ENCODE data around the gene TMEM121. TPM values are rescaled to one million over a fixed set of nuclear protein-coding genes. Genes with fewer than 3 reads are reported as not detected.

Gene TMEM121
- polyA plus RNA-seq, 1 donor (not counting 4 experiments of a cell fraction or from before 2014, with no cell fraction given): 0.18 TPM

DNA sequence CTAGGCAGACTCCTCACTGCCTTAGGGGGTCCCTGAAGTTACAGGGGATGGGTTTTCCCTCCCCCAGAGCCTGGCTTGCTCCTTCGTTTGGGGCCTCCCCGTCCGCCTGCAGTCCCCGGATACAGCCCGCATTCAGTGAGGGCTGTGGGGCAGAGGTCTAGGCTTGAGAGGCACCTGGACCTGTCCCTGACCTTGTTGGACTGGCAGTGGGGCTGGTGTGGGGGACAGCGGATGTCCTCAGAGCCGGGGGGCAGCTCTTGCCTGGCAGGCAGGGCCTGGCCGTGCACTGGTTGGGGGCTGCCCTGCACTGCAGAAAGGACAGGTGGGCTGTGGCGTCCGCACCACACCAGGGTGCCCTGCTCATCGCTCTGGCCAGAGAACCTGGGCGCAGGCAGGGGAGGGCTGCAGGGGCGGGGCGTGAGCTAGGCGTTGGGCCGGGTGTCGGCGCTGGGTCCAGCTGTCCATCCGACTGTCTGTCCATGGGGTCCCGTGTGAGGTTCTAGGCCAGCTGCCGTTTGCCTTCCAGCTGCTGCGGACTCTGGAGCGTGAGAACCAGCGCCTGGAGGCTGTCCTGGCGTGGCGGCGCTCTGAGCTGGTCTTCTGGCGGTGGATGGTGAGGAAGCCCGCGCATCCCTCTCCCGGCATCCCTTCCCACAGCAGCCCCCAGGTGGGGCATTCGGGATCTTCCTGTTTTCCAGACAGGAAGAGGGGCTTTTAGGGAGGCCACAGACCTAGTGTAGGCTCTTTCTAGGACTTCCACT, 29.4 kb upstream of the TMEM121 start:
- TF ChIP-seq EZH2 (IDR thresholded peaks at IDR 0.05; ENCODE audit: low read length): no peak
- TF ChIP-seq, protein P1, sequence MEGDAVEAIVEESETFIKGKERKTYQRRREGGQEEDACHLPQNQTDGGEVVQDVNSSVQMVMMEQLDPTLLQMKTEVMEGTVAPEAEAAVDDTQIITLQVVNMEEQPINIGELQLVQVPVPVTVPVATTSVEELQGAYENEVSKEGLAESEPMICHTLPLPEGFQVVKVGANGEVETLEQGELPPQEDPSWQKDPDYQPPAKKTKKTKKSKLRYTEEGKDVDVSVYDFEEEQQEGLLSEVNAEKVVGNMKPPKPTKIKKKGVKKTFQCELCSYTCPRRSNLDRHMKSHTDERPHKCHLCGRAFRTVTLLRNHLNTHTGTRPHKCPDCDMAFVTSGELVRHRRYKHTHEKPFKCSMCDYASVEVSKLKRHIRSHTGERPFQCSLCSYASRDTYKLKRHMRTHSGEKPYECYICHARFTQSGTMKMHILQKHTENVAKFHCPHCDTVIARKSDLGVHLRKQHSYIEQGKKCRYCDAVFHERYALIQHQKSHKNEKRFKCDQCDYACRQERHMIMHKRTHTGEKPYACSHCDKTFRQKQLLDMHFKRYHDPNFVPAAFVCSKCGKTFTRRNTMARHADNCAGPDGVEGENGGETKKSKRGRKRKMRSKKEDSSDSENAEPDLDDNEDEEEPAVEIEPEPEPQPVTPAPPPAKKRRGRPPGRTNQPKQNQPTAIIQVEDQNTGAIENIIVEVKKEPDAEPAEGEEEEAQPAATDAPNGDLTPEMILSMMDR (optimal IDR thresholded peaks at IDR 0.05 in 1 of 3, IDR thresholded peaks at IDR 0.05 in 1 of 3, conservative IDR thresholded peaks at IDR 0.05 in 1 of 3; ENCODE audit: extremely low read depth in 1 of 3, insufficient read depth in 2 of 3, low read length in 3 of 3): no peak
- H4K20me1 ChIP-seq (ENCODE audit: control insufficient read depth, extremely low read depth, insufficient read depth, low read length): peaks cover 3% of the 10 kb centered on the region
- H3K4me2 ChIP-seq (ENCODE audit: control insufficient read depth, extremely low read depth, insufficient read depth, low read depth, low read length): no peak overlapping the region
- no peaks in the 10 kb centered on the region for H3K79me2 ChIP-seq (ENCODE audit: control insufficient read depth, insufficient read depth, low read length)
- no peak overlapping the region for H3K4me3 ChIP-seq (ENCODE audit: control insufficient read depth in 2 of 3, extremely low read depth in 1 of 3, insufficient read depth in 2 of 3, low read depth in 1 of 3, low read length in 3 of 3)
- peaks cover 8% of the 10 kb centered on the region for H3K4me1 ChIP-seq (ENCODE audit: control insufficient read depth, extremely low read depth, insufficient read depth, low read length)
- H3K36me3 ChIP-seq (ENCODE audit: control insufficient read depth in 2 of 2, extremely low read depth in 1 of 2, insufficient read depth in 2 of 2, low read length in 2 of 2): peaks cover 2 to 3% of the 10 kb centered on the region in 2 experiments
- no peaks in the 10 kb centered on the region for H3K9me3 ChIP-seq (ENCODE audit: control insufficient read depth, low read depth, low read length)
- H3K9me1 ChIP-seq (ENCODE audit: control insufficient read depth, extremely low read depth, insufficient read depth, low read length): no peaks in the 10 kb centered on the region
- dilution Hi-C loops (cut with MboI; ENCODE audit: extremely low pct_ligation_motif_present, low sequenced_read_pairs): no loop called here
- no peaks in the 10 kb centered on the region for H3K27me3 ChIP-seq (ENCODE audit: control insufficient read depth, extremely low read depth, insufficient read depth, low read length)
- H2AFZ ChIP-seq (ENCODE audit: control insufficient read depth, low read length): no peak overlapping the region
- H3K27ac ChIP-seq (ENCODE audit: control insufficient read depth, insufficient read depth, low read length): no peak overlapping the region
- H3K9ac ChIP-seq (ENCODE audit: control insufficient read depth, extremely low read depth, insufficient read depth, low read length): no peak overlapping the region
- DNase-seq (ENCODE audit: low read depth, low spot score): no peak
- no peak for FAIRE-seq

GRCh38 chr14:105497671-105498429, 28.5 kb upstream of the TMEM121 start:
- H2AFZ ChIP-seq (ENCODE audit: control insufficient read depth, low read length): no peak overlapping the region

More at GRCh38 chr14:105497671-105498429, 28.5 kb upstream of the TMEM121 start:
- H3K27ac ChIP-seq (ENCODE audit: control insufficient read depth, insufficient read depth, low read length): no peak overlapping the region
- no peaks in the 10 kb centered on the region for H4K20me1 ChIP-seq (ENCODE audit: control insufficient read depth, extremely low read depth, insufficient read depth, low read length)
- FAIRE-seq (no peak), DNase-seq (ENCODE audit: low read depth, low spot score) (no peak)
- no peak overlapping the region for H3K4me2 ChIP-seq (ENCODE audit: control insufficient read depth, extremely low read depth, insufficient read depth, low read depth, low read length)
- no peaks in the 10 kb centered on the region for H3K27me3 ChIP-seq (ENCODE audit: control insufficient read depth, extremely low read depth, insufficient read depth, low read length)
- dilution Hi-C loops (cut with MboI; ENCODE audit: extremely low pct_ligation_motif_present, low sequenced_read_pairs): no loop called here
- no peaks in the 10 kb centered on the region for H3K79me2 ChIP-seq (ENCODE audit: control insufficient read depth, insufficient read depth, low read length)
- H3K36me3 ChIP-seq (ENCODE audit: control insufficient read depth in 2 of 2, extremely low read depth in 1 of 2, insufficient read depth in 2 of 2, low read length in 2 of 2): peaks cover 2 to 3% of the 10 kb centered on the region in 2 experiments
- no peaks in the 10 kb centered on the region for H3K9me1 ChIP-seq (ENCODE audit: control insufficient read depth, extremely low read depth, insufficient read depth, low read length)
- no peak overlapping the region for H3K4me3 ChIP-seq (ENCODE audit: control insufficient read depth in 2 of 3, extremely low read depth in 1 of 3, insufficient read depth in 2 of 3, low read depth in 1 of 3, low read length in 3 of 3)
- TF ChIP-seq EZH2 (IDR thresholded peaks at IDR 0.05; ENCODE audit: low read length): no peak
- TF ChIP-seq, protein P1 (optimal IDR thresholded peaks at IDR 0.05 in 1 of 3, IDR thresholded peaks at IDR 0.05 in 1 of 3, conservative IDR thresholded peaks at IDR 0.05 in 1 of 3; ENCODE audit: extremely low read depth in 1 of 3, insufficient read depth in 2 of 3, low read length in 3 of 3): no peak
- no peak overlapping the region for H3K9ac ChIP-seq (ENCODE audit: control insufficient read depth, extremely low read depth, insufficient read depth, low read length)
- peaks cover 6% of the 10 kb centered on the region for H3K4me1 ChIP-seq (ENCODE audit: control insufficient read depth, extremely low read depth, insufficient read depth, low read length)
- H3K9me3 ChIP-seq (ENCODE audit: control insufficient read depth, low read depth, low read length): no peaks in the 10 kb centered on the region

Data from keratinocyte (primary cell).